VCaP (cell line): ENCODE measurements around the gene IRS1.
A peak's percentile ranks its signal among the peaks of the same experiment; 100 is the strongest.

Experiments
- H3K27ac ChIP-seq: fragments of 450-650 bp; 2 replicates; pipeline ENCODE4 v1.5.1; 2017
- CTCF ChIP-seq: fragments of 450-650 bp; conservative IDR thresholded peaks from 2 replicates; pipeline ENCODE4 v1.5.1; 2017; ENCODE audit warnings: mild to moderate bottlenecking, moderate library complexity

IRS1 gene

GRCh38 chr2:226796840-226797288 is 2.8 kb downstream of the IRS1 start:
- peak; percentile 15; the same call in 1 of the 2 replicates for TF ChIP-seq CTCF
- H3K27ac ChIP-seq = no peak overlapping the region

GRCh38 chr2:226796012-226796839 is 3.4 kb downstream of the IRS1 start:
- TF ChIP-seq CTCF = no peak
- H3K27ac ChIP-seq = peak overlapping the region; percentile 52

DNA sequence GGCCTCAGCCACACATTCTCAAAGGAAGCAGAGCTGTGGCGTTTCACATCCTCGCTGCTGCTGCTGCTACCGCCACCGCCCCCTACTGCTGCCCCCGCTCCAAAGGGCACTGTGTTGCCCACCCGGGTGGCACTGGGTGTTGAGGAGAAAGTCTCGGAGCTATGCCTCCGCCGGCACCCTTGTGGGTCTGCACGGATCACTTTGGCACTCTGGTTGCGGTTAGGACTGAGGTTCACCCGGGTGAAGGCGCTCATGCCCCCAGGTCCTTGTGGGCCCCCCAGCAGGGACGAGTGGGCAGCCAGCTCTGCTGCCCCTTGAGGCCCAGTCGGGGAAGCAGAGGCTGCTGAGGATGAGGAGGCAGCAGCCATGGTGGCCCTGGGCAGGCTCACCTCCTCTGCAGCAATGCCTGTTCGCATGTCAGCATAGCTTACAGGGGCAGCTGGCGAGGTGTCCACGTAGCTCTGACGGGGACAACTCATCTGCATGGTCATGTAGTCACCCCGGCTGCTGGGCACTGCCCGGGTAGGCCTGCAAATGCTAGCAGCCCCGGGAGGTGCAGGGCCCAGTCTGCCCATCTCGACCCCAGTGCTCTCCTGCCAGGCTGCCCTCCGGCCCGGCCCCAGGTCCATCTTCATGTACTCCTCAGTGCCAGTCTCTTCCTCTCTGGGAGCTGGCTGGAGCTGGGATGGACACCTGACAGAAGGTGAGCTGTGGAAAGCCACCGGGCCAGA is 4.2 kb downstream of the IRS1 start:
- TF ChIP-seq CTCF = no peak
- peak overlapping the region; percentile 52 for H3K27ac ChIP-seq

GRCh38 chr2:226794751-226795171 is 4.9 kb downstream of the IRS1 start:
- H3K27ac ChIP-seq = peak overlapping the region; percentile 52

GRCh38 chr2:226794196-226794661 is 5.4 kb downstream of the IRS1 start:
- no peak for TF ChIP-seq CTCF
- H3K27ac ChIP-seq = peak overlapping the region; percentile 52

More at GRCh38 chr2:226794751-226795171, 4.9 kb downstream of the IRS1 start:
- TF ChIP-seq CTCF = no peak

DNA sequence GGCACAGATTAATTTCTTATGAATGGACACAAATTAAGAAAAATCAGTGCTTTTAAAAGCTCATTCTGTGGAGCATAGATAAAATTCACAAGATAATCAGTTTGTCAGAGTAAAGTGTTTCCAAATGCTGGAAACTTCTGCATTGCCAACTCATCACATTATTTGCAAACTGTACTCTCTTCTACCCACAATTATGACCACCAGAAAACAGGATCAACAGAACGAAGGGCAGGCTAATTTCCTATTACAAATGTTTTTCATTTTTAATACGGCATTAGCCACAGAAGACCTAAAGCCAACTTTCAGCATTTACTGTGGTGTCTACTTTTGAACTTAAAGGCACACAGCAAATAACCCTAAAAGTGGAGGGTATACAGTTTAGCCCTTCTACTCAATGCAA is 6.0 kb downstream of the IRS1 start:
- peak overlapping the region; percentile 52 for H3K27ac ChIP-seq
- no peak for TF ChIP-seq CTCF
